OCI-LY3 (cell line): Measurements from ENCODE around the gene CCR8.
"Not testable (repeated sequence)": the region's sequence is repeated elsewhere in the genome, so short reads cannot be mapped to it uniquely, and the experiment has no call there.

Experiments
- H2AFZ ChIP-seq: fragments of 200-600, 300-600 bp; shearing (Covaris generic); 2 replicates; pipeline ENCODE4 v1.6.0; 2014; ENCODE audit warnings: antibody characterized with exemption, low read depth, low read length
- H3K27ac ChIP-seq: fragments of 200-600, 300-600 bp; sonication (generic); 2 replicates; pipeline ENCODE4 v1.5.1; 2014; ENCODE audit warnings: mild to moderate bottlenecking, low read length, moderate library complexity, mixed read lengths
- H3K27me3 ChIP-seq: fragments of 200-600, 300-600 bp; sonication (generic); 2 replicates; pipeline ENCODE4 v1.6.1; 2014; ENCODE audit warnings: low read depth, low read length, mixed read lengths
- H3K36me3 ChIP-seq: fragments of 200-600, 300-600 bp; sonication (generic); replicated peaks from 2 replicates; pipeline ENCODE3; 2014; ENCODE audit warnings: low read depth, low read length, mixed read lengths
- H3K4me1 ChIP-seq: fragments of 300-600, 200-600 bp; sonication (generic); 2 replicates; pipeline ENCODE4 v1.6.1; 2014; ENCODE audit warnings: low read length, mixed read lengths
- H3K4me2 ChIP-seq: fragments of 200-600, 300-600 bp; sonication (generic); 2 replicates; pipeline ENCODE4 v1.6.1; 2014; ENCODE audit warnings: low read length, mixed read lengths
- H3K4me3 ChIP-seq: fragments of 300-600, 200-600 bp; sonication (generic); 2 replicates; pipeline ENCODE4 v1.5.1; 2014; ENCODE audit warnings: antibody characterized with exemption, mild to moderate bottlenecking, low read length, moderate library complexity
- H3K79me2 ChIP-seq: fragments of 300-600, 200-600 bp; shearing (Covaris generic); 2 replicates; pipeline ENCODE4 v1.6.1; 2014; ENCODE audit warnings: mild to moderate bottlenecking, low read length, mixed read lengths
- H3K9ac ChIP-seq: fragments of 300-600, 200-600 bp; shearing (Covaris generic); 2 replicates; pipeline ENCODE4 v1.6.0; 2014; ENCODE audit warnings: mild to moderate bottlenecking, low read length, moderate library complexity
- H3K9me3 ChIP-seq: fragments of 200-600, 300-600 bp; shearing (Covaris generic); 2 replicates; pipeline ENCODE4 v1.6.1; 2014; ENCODE audit warnings: low read length, mixed read lengths; ENCODE audit not compliant: insufficient read depth
- H4K20me1 ChIP-seq: fragments of 200-600, 300-600 bp; sonication (generic); 2 replicates; pipeline ENCODE4 v1.6.1; 2016; ENCODE audit warnings: low read length, mixed read lengths; ENCODE audit not compliant: insufficient read depth
- EZH2phosphoT487 ChIP-seq: fragments of 200-600 bp; shearing (Covaris generic); IDR thresholded peaks from 2 replicates; pipeline ENCODE4 v1.6.1; 2018; ENCODE audit warnings: antibody characterized with exemption, mixed run types, low read depth
- TF ChIP-seq, protein P1 (sequence below): fragments of 200-600, 300-600 bp; sonication (generic); IDR thresholded peaks from 2 replicates; pipeline ENCODE4 v1.5.1; 2014; ENCODE audit warnings: antibody characterized with exemption, low read length, low read depth

Gene CCR8

DNA sequence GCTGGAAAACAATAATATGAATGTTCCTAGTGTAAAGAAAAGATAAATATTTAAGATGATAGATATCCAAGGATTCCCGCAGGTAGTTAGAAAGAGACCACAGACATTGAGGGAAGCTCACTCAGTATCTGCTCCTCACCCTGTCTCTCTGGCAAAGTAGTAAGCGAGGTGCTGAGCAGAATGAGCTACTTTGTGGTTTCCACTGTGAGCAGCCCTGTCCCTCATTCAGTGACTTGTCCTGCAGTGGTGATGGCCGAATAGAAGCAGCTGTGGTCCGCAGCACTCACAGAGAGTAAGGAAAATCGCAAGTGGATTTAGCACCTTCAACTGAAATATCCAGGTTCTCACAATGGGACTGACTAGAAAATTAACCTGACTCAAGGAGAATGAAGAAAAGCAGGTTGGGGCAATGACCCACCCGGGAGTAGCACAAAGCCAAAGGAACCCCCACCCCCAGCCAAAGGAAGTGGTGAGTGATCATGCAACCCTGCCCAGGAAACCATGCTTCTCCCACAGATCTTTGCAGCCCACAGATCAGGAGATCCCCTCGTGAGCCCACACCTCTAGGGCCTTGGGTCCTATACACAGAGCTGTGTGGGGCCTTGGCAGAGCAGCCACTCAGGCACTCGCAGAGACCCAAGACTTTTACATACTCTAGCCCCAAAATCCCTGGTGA, 31.9 kb downstream of the CCR8 start:
- Histone ChIP-seq H3K9ac (no peak overlapping the region), H2AFZ (no peak overlapping the region), H3K9me3 (no peaks in the 10 kb centered on the region), H3K4me1 (no peaks in the 10 kb centered on the region), H3K79me2 (no peaks in the 10 kb centered on the region), H3K27me3 (peaks cover 14% of the 10 kb centered on the region; the same call in 1 of the 2 replicates), H3K4me3 (no peak overlapping the region), H3K36me3 (no peaks in the 10 kb centered on the region), H3K27ac (no peak overlapping the region), H3K4me2 (no peak overlapping the region), H4K20me1 (no peaks in the 10 kb centered on the region)
- no peak for TF ChIP-seq EZH2phosphoT487
- TF ChIP-seq, protein P1, sequence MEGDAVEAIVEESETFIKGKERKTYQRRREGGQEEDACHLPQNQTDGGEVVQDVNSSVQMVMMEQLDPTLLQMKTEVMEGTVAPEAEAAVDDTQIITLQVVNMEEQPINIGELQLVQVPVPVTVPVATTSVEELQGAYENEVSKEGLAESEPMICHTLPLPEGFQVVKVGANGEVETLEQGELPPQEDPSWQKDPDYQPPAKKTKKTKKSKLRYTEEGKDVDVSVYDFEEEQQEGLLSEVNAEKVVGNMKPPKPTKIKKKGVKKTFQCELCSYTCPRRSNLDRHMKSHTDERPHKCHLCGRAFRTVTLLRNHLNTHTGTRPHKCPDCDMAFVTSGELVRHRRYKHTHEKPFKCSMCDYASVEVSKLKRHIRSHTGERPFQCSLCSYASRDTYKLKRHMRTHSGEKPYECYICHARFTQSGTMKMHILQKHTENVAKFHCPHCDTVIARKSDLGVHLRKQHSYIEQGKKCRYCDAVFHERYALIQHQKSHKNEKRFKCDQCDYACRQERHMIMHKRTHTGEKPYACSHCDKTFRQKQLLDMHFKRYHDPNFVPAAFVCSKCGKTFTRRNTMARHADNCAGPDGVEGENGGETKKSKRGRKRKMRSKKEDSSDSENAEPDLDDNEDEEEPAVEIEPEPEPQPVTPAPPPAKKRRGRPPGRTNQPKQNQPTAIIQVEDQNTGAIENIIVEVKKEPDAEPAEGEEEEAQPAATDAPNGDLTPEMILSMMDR: no peak

- Histone ChIP-seq H3K4me2 (no peak overlapping the region), H3K27me3 (peaks cover 14% of the 10 kb centered on the region; the same call in 1 of the 2 replicates), H3K79me2 (no peaks in the 10 kb centered on the region), H3K4me1 (no peaks in the 10 kb centered on the region), H2AFZ (no peak overlapping the region), H3K4me3 (no peak overlapping the region), H3K9ac (no peak overlapping the region), H3K27ac (no peak overlapping the region), H3K9me3 (no peaks in the 10 kb centered on the region), H3K36me3 (no peaks in the 10 kb centered on the region), H4K20me1 (no peaks in the 10 kb centered on the region)
- no peak for TF ChIP-seq EZH2phosphoT487
- TF ChIP-seq, protein P1: no peak
Observed at GRCh38 chr3:39362192-39362591, 32.7 kb downstream of the CCR8 start.

GRCh38 chr3:39362812-39363211, 33.3 kb downstream of the CCR8 start:
- Histone ChIP-seq H2AFZ (no peak overlapping the region), H3K4me2 (no peak overlapping the region), H3K36me3 (no peaks in the 10 kb centered on the region), H3K4me3 (no peak overlapping the region), H3K9ac (no peak overlapping the region), H3K27me3 (peaks cover 14% of the 10 kb centered on the region; the same call in 1 of the 2 replicates), H3K27ac (no peak overlapping the region), H4K20me1 (no peaks in the 10 kb centered on the region), H3K79me2 (no peaks in the 10 kb centered on the region), H3K9me3 (no peaks in the 10 kb centered on the region), H3K4me1 (no peaks in the 10 kb centered on the region)
- no peak for TF ChIP-seq EZH2phosphoT487
- TF ChIP-seq, protein P1: no peak

DNA sequence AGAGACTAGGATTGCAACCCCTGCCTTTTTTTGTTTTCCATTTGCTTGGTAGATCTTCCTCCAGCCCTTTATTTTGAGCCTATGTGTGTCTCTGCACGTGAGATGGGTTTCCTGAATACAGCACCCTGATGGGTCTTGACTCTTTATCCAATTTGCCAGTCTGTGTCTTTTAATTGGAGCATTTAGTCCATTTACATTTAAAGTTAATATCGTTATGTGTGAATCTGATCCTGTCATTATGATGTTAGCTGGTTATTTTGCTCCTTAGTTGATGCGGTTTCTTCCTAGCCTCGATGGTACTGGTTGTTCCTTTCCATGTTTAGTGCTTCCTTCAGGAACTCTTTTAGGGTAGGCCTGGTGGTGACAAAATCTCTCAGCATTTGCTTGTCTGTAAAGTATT, 40.9 kb downstream of the CCR8 start:
- H3K4me2 ChIP-seq, H3K36me3 ChIP-seq, H2AFZ ChIP-seq, H3K27ac ChIP-seq, H3K9ac ChIP-seq, H3K79me2 ChIP-seq, H3K4me3 ChIP-seq, H4K20me1 ChIP-seq, H3K27me3 ChIP-seq, H3K9me3 ChIP-seq, H3K4me1 ChIP-seq: not testable (repeated sequence)
